GM12878 (cell line): ENCODE data around the gene TNFRSF14. TPM values are rescaled to one million over a fixed set of nuclear protein-coding genes. Genes with fewer than 3 reads are reported as not detected.

Experiments
- ATAC-seq: fragments of 200-7000 bp; cut with Tn5 transposase; 3 replicates; pipeline ENCODE4 v1.9.1; 2020; ENCODE audit warnings: mild to moderate bottlenecking, moderate library complexity
- BruUV-seq: library from RNA; stranded (reverse); fragments of 400-500 nt; replicated peaks from 2 replicates; lab custom pipeline; 2021; lab: Mats Ljungman, UMichigan
- CTCF ChIA-PET: fragments of 300-600 bp; sonication (Branson Sonifier 250); formaldehyde crosslinking; extraction: SDS; loops from one replicate; lab custom pipeline; 2021; ENCODE audit warnings: inconsistent platforms; lab: Yijun Ruan, JAX
- POLR2A ChIA-PET: fragments of 350-600 bp; formaldehyde crosslinking; extraction: SDS; loops from one replicate; lab custom pipeline; 2021; ENCODE audit warnings: inconsistent platforms; lab: Charles Lee
- RAD21 ChIA-PET: fragments of 300-600 bp; sonication (Branson Sonifier 250); formaldehyde crosslinking; loops from one replicate; lab custom pipeline; 2023; ENCODE audit warnings: antibody characterized with exemption; ENCODE audit not compliant: unreplicated experiment; lab: Charles Lee
- SMC1A ChIA-PET: fragments of 300-600 bp; sonication (Branson Sonifier 250); formaldehyde crosslinking; loops from one replicate; lab custom pipeline; 2023; ENCODE audit not compliant: unreplicated experiment, uncharacterized antibody; lab: Charles Lee
- DNase-seq: peaks from one replicate; pipeline ENCODE4 v3.0.0-alpha.2; 2011; ENCODE audit warnings: low read depth, low spot score
- FAIRE-seq: peaks from 3 replicates; lab custom pipeline; 2011; peaks lifted over from hg19 to GRCh38; lab: Jason Lieb, UNC
- H2AFZ ChIP-seq: 2 replicates; pipeline ENCODE4 v1.6.0; 2011; ENCODE audit warnings: low read depth, low read length, control low read depth; ENCODE audit not compliant: control insufficient read depth
- H3K27ac ChIP-seq: 2 replicates; pipeline ENCODE4 v1.5.1; 2011; ENCODE audit warnings: control low read depth; ENCODE audit not compliant: control insufficient read depth, insufficient read depth
- H3K27me3 ChIP-seq, 2 experiments: replicated peaks in 1 of 2; 2 replicates each; pipeline versions ENCODE4 v1.6.0 to v1.6.1; 2011; ENCODE audit warnings: low read length in 1 of 2; ENCODE audit not compliant: control insufficient read depth in 2 of 2, insufficient read depth in 2 of 2
- H3K36me3 ChIP-seq, 2 experiments: 2 replicates each; pipeline ENCODE4 v1.5.1; 2011; ENCODE audit warnings: low read length in 1 of 2; ENCODE audit not compliant: control insufficient read depth in 2 of 2, insufficient read depth in 2 of 2
- H3K4me1 ChIP-seq: 2 replicates; pipeline ENCODE4 v1.6.1; 2011; ENCODE audit warnings: mild to moderate bottlenecking, low read length, moderate library complexity, mixed read lengths; ENCODE audit not compliant: control insufficient read depth, insufficient read depth
- H3K4me2 ChIP-seq: 2 replicates; pipeline ENCODE4 v1.6.0; 2011; ENCODE audit warnings: control low read depth; ENCODE audit not compliant: control insufficient read depth, insufficient read depth
- H3K4me3 ChIP-seq: fragments of 200-600 bp; sonication (generic); 2 replicates; pipeline ENCODE4 v1.5.1; 2016
- H3K79me2 ChIP-seq: 2 replicates; pipeline ENCODE4 v1.6.0; 2011; ENCODE audit warnings: low read length; ENCODE audit not compliant: control insufficient read depth, insufficient read depth
- H3K9ac ChIP-seq: 2 replicates; pipeline ENCODE4 v1.8.0; 2011; ENCODE audit warnings: low read length, control low read depth, mixed read lengths; ENCODE audit not compliant: control insufficient read depth, insufficient read depth
- H3K9me3 ChIP-seq: replicated peaks from 3 replicates; pipeline ENCODE4 v1.5.1; 2011; ENCODE audit warnings: mild to moderate bottlenecking, low read length; ENCODE audit not compliant: control insufficient read depth, insufficient read depth
- H4K20me1 ChIP-seq: 2 replicates; pipeline ENCODE4 v1.6.0; 2011; ENCODE audit not compliant: control insufficient read depth, insufficient read depth
- EED ChIP-seq: sonication (generic); IDR thresholded peaks from 2 replicates; pipeline ENCODE4 v1.6.1; 2016; ENCODE audit warnings: antibody characterized with exemption, low read depth
- JUND ChIP-seq: IDR thresholded peaks from 2 replicates; pipeline ENCODE4 v1.6.1; 2012; ENCODE audit warnings: low read depth, mild to moderate bottlenecking, low read length, improper control_type of control experiment, moderate library complexity
- KAT2A ChIP-seq: conservative IDR thresholded peaks from 2 replicates; pipeline ENCODE4 v1.6.1; 2011; ENCODE audit warnings: low read depth, low read length; ENCODE audit not compliant: control insufficient read depth
- MEF2B ChIP-seq: fragments of 450-650 bp; IDR thresholded peaks from 2 replicates; pipeline ENCODE4 v1.6.1; 2018; ENCODE audit warnings: mild to moderate bottlenecking, moderate library complexity; ENCODE audit not compliant: partially characterized antibody, poor library complexity, severe bottlenecking
- NFIC ChIP-seq: IDR thresholded peaks from 2 replicates; pipeline ENCODE4 v1.6.1; 2012; ENCODE audit warnings: low read depth, mild to moderate bottlenecking, inconsistent platforms, low read length, moderate library complexity
- NFXL1 ChIP-seq: fragments of 450-650 bp; IDR thresholded peaks from 2 replicates; pipeline ENCODE4 v1.6.1; 2017; ENCODE audit warnings: antibody characterized with exemption, mild to moderate bottlenecking, borderline replicate concordance
- NR2C1 ChIP-seq: fragments of 450-650 bp; IDR thresholded peaks from 2 replicates; pipeline ENCODE4 v1.6.1; 2017; ENCODE audit warnings: antibody characterized with exemption, mild to moderate bottlenecking, moderate library complexity
- PKNOX1 ChIP-seq: fragments of 450-650 bp; IDR thresholded peaks from 2 replicates; pipeline ENCODE4 v1.6.1; 2016; ENCODE audit warnings: mild to moderate bottlenecking
- RAD21 ChIP-seq: IDR thresholded peaks from 2 replicates; pipeline ENCODE4 v1.6.1; 2011; ENCODE audit warnings: mild to moderate bottlenecking, low read depth, low read length, moderate library complexity; ENCODE audit not compliant: insufficient read depth
- RUNX3 ChIP-seq: IDR thresholded peaks from 2 replicates; pipeline ENCODE4 v1.6.1; 2012; ENCODE audit warnings: low read length, inconsistent platforms
- TAF1 ChIP-seq: IDR thresholded peaks from 2 replicates; pipeline ENCODE4 v1.6.1; 2011; ENCODE audit warnings: mild to moderate bottlenecking, low read depth, low read length, borderline replicate concordance
- ZBTB40 ChIP-seq: fragments of 450-650 bp; IDR thresholded peaks from 2 replicates; pipeline ENCODE4 v1.6.1; 2016; ENCODE audit warnings: mild to moderate bottlenecking, moderate library complexity, borderline replicate concordance
- WGBS: methylation state at CpG from one replicate; pipeline ENCODE4 v1.1.6; 2016; ENCODE audit warnings: low lambda C conversion rate; ENCODE audit not compliant: insufficient replicate concordance, insufficient coverage; ENCODE audit errors: missing lambda C conversion rate; 5-methylcytosine and 5-hydroxymethylcytosine counted together
- in situ Hi-C: fragments of 300-500 bp; cut with MboI; formaldehyde crosslinking; loops from 9 replicates; pipeline ENCODE4 v1.14.3; 2018; ENCODE audit warnings: mixed read lengths
- intact Hi-C: fragments of 100-400 bp; cut with micrococcal nuclease; formaldehyde crosslinking; loops from one replicate; pipeline ENCODE4 v1.14.2; 2022; ENCODE audit not compliant: unreplicated experiment
- polyA plus RNA-seq, 11 experiments: library from polyadenylated mRNA; depleted of rRNA in 4 of 11; unstranded in 6 of 11; stranded (reverse) in 5 of 11; fragments of >200 nt; fragmentation: Nextera tagmentation in 4 of 11; fragmentation: Illumina TruSeq in 1 of 11; extraction: Ambion mirVana in 4 of 11; extraction: Trizol in 1 of 11; gene quantifications; 1 replicate in 1 of 11; 2 replicates in 10 of 11; pipeline versions ENCODE4 v1.2.1 to v1.2.3, GENCODE V29; 2011 to 2016; ENCODE audit warnings: inconsistent platforms in 2 of 11, missing spikeins in 2 of 11, low read depth in 1 of 11
- total RNA-seq, 4 experiments: library from RNA; depleted of rRNA in 3 of 4; stranded (reverse); fragments of >200 nt in 3 of 4; fragmentation: Illumina TruSeq in 1 of 4; extraction: Trizol in 1 of 4; gene quantifications; 2 replicates each; pipeline versions ENCODE4 v1.2.1 to v1.2.3, GENCODE V29; 2013 to 2021

Gene TNFRSF14
- total and polyA plus RNA-seq, 10 of the 15 experiments (the other 5 are each of a cell fraction or from before 2014, with no cell fraction given), result 0.43 to 114 (median 41.5) TPM

- CTCF ChIA-PET, result no interaction called here
- no peaks in the 10 kb centered on the region for H3K79me2 ChIP-seq
- FAIRE-seq, result no peak
- H3K9me3 ChIP-seq, result no peaks in the 10 kb centered on the region
- SMC1A ChIA-PET, result no interaction called here
- H4K20me1 ChIP-seq, result no peaks in the 10 kb centered on the region
- ATAC-seq, result no peak
- POLR2A ChIA-PET, result no interaction called here
- DNase-seq, result no peak
- no peaks in the 10 kb centered on the region for H3K27me3 ChIP-seq
- TF ChIP-seq NFXL1 (no peak), NR2C1 (no peak), RAD21 (no peak), RUNX3 (no peak), JUND (no peak), MEF2B (no peak)
- RAD21 ChIA-PET, result no interaction called here
- H2AFZ ChIP-seq, result no peak overlapping the region
- 18% methylated on average over 19 of the region's 25 CpGs for WGBS
- H3K4me3 ChIP-seq, result no peak overlapping the region
- BruUV-seq, result no TSS peak
- in situ Hi-C loops, result no loop called here
- no peaks in the 10 kb centered on the region for H3K4me1 ChIP-seq
- no peak overlapping the region for H3K9ac ChIP-seq
- no peaks in the 10 kb centered on the region for H3K36me3 ChIP-seq
- no peak overlapping the region for H3K27ac ChIP-seq
- intact Hi-C loops, result no loop called here
- H3K4me2 ChIP-seq, result no peak overlapping the region
These were observed 47.5 kb downstream of the TNFRSF14 start for GRCh38 chr1:2603521-2604155.

- CTCF ChIA-PET, result no interaction called here
- RAD21 ChIA-PET, result no interaction called here
- SMC1A ChIA-PET, result no interaction called here
- no peak overlapping the region for H2AFZ ChIP-seq
- no peaks in the 10 kb centered on the region for H4K20me1 ChIP-seq
- in situ Hi-C loops (no loop called here), intact Hi-C loops (no loop called here)
- H3K36me3 ChIP-seq, result no peaks in the 10 kb centered on the region
- no TSS peak for BruUV-seq
- DNase-seq (no peak), ATAC-seq (no peak), FAIRE-seq (no peak)
- H3K9ac ChIP-seq, result no peak overlapping the region
- WGBS, result 46% methylated on average over 19 of the region's 19 CpGs
- H3K4me3 ChIP-seq, result no peak overlapping the region
- H3K27me3 ChIP-seq, result no peaks in the 10 kb centered on the region
- POLR2A ChIA-PET, result no interaction called here
- no peak overlapping the region for H3K4me2 ChIP-seq
- no peaks in the 10 kb centered on the region for H3K9me3 ChIP-seq
- no peak overlapping the region for H3K27ac ChIP-seq
- no peaks in the 10 kb centered on the region for H3K79me2 ChIP-seq
- H3K4me1 ChIP-seq, result no peaks in the 10 kb centered on the region
- TF ChIP-seq RAD21, result no peak
- no peak for TF ChIP-seq TAF1
- no peak for TF ChIP-seq NFIC
- TF ChIP-seq EED, result no peak
- no peak for TF ChIP-seq PKNOX1
- TF ChIP-seq KAT2A, result no peak
- TF ChIP-seq ZBTB40, result no peak
These were observed 48.1 kb downstream of the TNFRSF14 start for GRCh38 chr1:2604156-2604843.
